Measurements from ENCODE around the gene MRPL14.
A peak's percentile ranks its signal among the peaks of the same experiment; 100 is the strongest.

The MRPL14 gene

DNA sequence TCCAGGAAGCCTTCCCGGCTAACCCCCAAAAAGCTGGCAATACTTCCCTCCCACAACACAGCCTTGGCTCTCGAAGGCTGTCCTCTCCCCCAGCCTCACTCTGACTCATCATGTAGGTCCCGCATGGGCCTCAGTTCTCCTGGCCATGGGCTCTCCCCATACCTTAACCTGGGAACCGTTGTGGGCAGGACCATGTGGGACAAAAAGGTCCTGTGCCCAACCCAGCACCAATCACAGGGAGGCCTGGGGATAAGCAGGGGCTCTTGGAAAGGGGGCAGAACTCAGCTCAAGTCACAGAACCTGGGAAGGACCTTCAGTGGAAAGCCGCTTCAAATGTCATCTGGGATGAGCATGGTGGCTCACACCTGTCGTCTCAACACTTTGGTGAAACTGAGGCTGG, 45.5 kb downstream of the MRPL14 start:
- no peak for DNase-seq (ENCODE audit: low read depth in 2 of 3, low spot score in 2 of 3)

GRCh38 chr6:44080561-44081521, 46.4 kb downstream of the MRPL14 start:
- DNase-seq (ENCODE audit: low read depth in 2 of 3, low spot score in 2 of 3) = no peak

- no peak for DNase-seq (ENCODE audit: low read depth in 2 of 3, low spot score in 2 of 3)
Measured at GRCh38 chr6:44079672-44080071, 47.6 kb downstream of the MRPL14 start.

DNA sequence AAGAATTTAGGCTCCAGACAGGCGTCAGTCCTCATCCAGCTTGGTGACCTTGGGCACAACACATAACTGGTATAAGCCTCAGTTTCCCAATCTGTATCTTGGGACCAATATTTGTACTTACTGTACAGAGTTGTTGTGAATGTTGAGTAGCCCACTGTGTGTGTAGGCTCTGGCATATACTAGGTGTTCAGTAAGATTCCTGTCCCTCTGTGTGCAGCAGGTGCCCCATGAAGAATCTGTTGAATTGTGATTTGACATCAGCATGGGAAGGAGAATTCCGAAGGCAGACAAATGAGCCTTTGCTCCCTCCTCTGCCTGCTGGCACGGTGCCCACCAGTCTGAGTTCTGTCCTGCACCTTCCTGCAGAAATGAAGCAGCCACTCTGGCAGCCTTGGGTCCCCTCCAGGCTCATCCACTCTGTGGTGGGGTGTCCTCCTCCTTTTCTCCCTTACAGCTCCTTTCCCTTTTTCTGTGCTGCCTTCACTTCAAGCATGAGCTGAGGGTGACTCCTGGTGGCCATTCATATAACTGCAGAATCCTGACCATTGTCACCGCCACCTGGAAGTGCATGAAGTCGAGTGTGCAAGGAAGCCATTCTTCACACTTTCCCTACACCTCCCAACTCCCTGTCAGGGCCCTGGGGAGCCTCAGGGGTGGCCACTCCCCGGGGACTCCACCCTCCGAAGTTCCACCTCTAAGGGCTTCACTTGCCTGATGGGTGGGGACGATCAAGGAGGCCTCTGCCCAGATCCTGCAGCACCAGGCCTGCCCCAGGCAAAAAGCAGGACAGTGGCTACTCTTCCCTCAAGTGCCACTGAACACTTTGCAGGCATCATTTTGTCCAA, 48.2 kb downstream of the MRPL14 start:
- DNase-seq (ENCODE audit: low read depth in 2 of 3, low spot score in 2 of 3) = peak in 2 of 3 experiments; percentile 8 to 55

- DNase-seq (ENCODE audit: low read depth in 2 of 3, low spot score in 2 of 3) = no peak
Measured at GRCh38 chr6:44078219-44078826, 48.9 kb downstream of the MRPL14 start.

DNA sequence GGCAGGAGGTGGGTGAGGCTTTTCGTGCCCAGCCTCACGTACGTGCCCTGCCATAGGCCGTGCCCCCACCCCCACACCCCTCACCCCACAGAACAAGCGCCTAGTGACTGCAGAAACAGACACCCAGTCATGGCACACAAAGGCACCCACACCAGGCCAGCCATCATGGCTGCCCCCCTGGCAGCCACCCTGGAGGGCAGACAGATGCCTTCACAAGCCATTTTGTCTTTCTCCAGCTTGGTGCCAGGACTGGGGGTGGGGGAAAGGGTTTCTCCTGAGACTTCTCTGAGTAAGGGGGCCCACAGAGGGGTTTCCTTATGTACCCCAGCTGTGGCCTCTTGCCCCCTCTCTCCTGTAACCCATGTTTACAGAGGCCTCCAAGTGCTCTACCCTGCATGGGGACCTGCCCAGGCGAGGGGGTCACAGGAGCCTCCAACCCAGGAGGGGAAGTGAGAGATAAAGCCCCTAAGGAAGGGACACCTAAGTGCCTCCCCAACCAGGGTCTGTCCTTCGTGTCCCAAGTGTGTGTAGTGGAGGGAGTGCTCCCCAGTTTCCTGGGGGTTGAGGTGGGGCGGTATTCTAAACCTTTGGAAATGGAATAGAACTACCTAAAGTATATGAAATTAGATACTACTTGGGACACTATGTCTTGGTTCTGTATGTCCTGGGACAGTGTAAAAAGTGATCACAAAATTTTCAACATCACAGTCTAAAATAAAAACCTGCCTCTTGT, 49.9 kb downstream of the MRPL14 start:
- no peak for DNase-seq (ENCODE audit: low read depth in 2 of 3, low spot score in 2 of 3)

GRCh38 chr6:44076356-44077213, 50.7 kb downstream of the MRPL14 start:
- no peak for DNase-seq (ENCODE audit: low read depth in 2 of 3, low spot score in 2 of 3)

DNA sequence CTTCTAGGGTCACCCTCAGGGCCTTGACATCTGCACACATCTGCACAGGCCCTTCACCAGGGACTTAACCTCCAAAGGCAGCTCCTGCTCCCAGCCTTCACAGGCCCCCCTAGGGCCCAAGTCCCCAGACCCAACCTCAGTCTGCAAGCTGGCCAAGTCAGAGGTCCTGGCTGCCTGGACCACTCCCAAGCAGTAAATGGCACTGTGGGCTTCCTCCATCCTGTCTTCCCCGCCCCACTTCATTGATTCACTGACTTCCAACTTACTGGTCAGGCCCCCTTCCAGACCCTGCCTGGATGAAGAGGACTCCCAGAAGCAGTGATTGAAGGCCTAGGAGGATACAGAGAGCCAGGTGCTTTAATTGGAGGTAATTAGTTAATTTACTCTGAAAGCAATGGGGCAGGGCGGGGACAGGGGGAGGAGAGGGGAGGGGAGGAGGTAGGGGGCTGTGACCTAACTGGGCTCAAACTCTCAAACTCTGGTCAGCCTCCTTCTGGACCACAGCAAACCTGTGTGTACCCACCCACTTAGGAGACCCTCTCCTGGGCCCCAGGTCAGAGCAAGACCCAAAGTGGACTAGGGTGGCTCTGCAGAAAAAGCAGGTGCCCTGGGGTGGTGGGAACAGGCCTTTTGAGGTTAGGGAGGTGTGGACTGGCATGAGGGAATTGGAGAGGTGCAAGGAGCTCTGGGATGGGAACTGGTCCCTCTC, 51.5 kb downstream of the MRPL14 start:
- no peak for DNase-seq (ENCODE audit: low read depth in 2 of 3, low spot score in 2 of 3)

DNA sequence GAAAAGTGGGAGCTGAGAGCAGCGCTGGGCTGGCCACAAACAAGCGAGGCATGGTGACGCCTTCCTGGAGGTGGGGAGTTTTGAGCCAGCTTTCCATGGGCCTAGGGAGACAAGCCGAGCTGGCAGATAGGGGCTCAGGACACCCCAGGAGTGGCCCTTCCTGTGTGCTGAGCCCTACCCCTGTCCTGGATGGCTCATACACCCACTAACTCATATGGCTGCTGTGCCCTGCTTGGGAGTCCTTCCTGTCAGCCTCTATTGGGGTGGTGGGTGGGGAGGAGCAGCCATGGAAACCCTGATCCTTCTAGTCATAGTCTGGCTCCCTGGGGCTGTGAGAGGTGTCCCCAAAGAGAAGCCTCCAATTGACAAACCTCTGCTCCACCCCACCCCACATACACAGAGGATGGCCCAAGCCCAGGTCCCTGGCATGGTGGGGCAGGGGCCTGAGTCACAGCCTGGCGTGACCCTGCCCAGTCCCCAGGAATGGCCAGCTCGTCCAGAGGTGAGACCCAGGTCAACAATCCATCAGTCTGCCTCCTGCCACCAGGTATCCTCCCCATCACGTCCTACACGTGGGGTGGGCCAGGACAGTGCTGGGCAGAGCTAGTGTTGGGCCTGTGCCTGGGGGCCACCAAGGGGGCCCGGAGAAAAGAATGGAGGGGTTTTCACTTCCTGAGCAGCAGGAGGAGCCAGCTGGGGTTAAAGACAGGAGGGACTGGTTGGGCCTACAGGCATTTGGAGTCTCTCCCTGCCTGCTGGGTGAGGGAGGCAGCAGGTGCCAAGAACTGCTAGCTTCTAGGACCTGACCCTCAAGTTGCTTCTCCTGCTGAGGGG, 52.2 kb downstream of the MRPL14 start:
- no peak for DNase-seq (ENCODE audit: low read depth in 2 of 3, low spot score in 2 of 3)

- DNase-seq (ENCODE audit: low read depth in 2 of 3, low spot score in 2 of 3) = peak; percentile 55 to 68 (median 68)
Measured at GRCh38 chr6:44074439-44074812, 52.8 kb downstream of the MRPL14 start.

DNA sequence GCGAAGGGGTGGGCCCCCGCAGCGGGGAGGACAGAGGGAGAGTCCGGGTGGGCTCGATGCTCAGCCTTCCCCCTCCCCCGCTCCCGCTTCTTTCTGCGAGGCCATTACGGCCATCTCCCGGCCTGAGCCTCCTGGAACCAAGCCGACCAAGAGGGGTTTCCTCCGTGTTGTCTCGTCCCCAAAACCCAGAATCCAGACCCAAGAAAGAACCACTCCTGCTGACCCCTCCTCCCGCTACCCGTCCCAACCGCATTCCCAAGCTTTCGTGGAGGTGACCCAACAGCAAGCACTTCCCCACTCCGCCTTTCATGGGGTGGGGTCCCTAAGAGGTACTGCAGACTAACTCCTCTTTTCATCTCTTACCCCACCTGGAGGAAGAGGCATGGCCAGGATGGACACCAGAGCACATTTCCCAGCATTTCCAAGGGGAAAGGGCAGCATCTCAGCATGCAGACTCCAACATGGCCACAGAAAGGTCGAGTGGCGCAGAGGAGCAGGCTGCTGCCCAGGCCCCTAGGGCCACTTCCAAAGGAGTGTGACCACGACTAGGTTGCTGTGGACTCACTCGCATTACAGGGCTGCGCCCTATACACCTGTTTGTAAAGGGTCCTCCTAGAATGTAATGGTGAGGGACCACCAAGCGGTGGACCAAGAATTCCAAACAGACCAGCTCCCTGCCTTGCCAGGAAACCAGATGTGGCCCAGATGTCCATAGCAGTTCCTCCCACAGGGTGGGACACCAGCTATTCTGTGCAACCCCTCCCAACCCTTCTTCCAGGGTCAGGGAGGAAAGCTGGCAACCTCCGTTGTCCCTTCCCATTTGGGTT, 53.4 kb downstream of the MRPL14 start:
- peak in 1 of 3 experiments; percentile 4 for DNase-seq (ENCODE audit: low read depth in 2 of 3, low spot score in 2 of 3)

DNA sequence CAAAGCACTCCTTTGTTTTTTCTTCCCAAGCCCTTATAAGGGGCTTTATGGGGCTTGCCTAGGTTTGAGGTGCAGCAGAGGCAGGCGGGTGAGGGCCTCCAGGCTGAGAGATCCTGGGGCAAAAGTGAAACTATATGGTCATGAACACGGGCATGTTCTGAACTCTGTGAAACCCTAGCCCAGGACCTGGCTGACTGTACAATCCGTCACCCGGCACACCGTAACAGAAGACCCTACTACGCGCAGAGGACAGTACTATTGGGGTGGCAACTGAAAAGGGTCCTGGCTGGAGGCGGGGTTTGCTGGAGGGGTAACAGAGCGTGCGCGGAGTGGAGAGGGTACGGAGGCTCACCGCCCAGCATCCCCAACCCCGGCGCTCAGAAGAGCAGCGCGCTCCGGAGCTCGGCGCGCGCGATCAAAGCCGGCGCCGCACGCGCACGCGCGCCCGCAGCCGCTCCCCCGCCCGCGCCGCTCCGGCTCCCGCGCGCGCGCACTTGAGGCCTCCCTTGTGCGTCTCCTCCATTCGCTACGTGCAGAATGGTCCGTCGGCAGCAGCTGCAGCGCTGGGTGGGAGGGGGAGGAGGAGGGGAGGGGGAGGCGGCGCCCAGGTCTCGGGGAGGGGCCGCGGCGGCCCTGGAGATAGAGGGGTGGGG, 54.2 kb downstream of the MRPL14 start:
- peak; percentile 57 to 81 (median 74) for DNase-seq (ENCODE audit: low read depth in 2 of 3, low spot score in 2 of 3)

- no peak for DNase-seq (ENCODE audit: low read depth in 2 of 3, low spot score in 2 of 3)
Measured at GRCh38 chr6:44072452-44072958, 54.7 kb downstream of the MRPL14 start.

DNA sequence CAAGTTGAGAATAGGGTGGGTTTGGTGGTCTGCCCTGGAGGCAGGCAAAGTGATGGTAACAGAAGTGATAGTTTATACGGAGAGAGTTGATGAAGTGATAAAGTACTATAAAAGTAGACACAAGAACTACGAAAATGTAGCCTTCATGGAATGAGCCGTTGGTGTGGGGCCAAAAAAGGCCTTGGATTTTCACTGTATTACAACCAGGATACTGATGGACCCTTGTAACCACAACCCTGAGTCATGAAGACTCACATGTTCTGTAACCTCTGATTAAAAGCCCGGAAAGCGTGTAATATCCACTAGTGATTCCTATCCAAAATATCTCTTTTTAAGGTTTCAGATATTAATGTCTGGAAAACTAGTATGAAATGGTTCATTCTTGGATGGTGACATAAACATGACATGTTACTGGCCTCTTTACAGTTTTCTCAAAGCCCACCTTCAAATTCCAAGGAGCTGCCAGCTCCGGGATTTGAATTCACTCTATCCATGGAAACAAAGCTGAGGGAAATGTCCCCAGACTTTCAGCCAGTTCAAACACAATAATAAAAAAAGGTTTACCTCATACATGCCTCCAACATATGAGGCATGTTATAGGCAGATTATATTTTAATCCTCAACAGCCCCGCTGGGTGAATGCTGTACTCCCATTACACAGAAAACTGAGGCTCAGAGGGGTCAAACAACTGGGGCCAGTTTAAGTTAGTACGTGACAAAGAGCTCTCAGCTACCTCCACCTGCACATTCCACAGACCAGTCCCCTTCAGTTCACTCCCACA, 55.4 kb downstream of the MRPL14 start:
- no peak for DNase-seq (ENCODE audit: low read depth in 2 of 3, low spot score in 2 of 3)

DNA sequence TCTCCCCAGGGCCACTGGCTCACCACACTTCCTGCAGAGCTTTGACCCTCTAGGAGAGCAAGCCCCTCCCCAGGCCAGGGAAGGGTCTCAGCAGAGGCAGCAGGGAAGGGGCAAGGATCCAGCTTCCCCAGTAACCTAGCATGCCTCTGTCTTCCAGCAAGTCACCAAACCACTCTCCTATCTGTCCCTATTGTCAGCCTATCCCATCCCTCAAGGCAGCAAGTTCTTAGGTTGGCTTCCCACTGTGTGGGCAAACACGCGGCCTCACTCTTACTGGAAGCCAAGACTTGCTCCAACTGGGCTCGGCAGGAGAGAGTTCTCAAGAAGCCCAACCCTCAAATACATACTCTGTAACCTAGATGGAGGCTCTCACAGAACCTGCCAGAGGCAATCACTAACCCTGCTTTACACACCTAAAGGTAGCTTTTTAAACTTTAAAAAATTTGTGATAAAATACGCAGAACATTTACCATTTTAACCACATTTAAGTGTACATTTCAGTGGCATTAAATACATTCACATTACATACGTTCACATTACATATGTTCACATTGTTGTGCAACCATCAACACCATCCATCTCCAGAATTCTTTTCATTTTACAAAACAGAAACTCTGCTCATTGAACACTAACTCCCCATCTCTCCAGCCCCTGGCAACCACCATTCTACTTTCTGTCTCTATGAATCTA, 58.5 kb downstream of the MRPL14 start:
- no peak for DNase-seq (ENCODE audit: low read depth in 2 of 3, low spot score in 2 of 3)
